SK-N-SH (cell line): ENCODE results near the gene CPEB3.

Source experiments
- YY1 ChIP-seq: IDR thresholded peaks from 2 replicates; pipeline ENCODE4 v1.4.0; 2012; ENCODE audit warnings: low read depth, mild to moderate bottlenecking
- TF ChIP-seq, protein P1 (sequence below): fragments of 200-600 bp; sonication (generic); IDR thresholded peaks from 2 replicates; pipeline ENCODE4 v1.6.1; 2017; ENCODE audit warnings: antibody characterized with exemption, mild to moderate bottlenecking, moderate library complexity

DNA sequence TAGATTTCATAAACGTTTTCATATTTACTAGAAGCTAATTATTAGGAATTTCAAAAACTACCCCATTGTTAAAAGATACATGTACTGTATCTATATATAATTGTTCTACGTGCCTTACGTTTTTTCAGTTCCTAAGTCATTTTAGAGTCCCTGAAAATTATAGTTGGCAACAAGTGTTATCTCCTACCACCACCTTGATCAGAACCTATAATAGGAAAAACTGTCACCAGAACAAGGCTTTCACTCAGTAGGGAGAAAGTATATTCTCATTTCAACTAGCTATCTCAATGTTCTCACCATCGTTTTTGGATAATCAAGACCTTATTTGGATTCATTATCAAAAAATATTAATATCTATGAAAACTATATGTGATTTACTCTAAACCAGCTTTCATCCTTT is 107.7 kb downstream of the CPEB3 start:
- TF ChIP-seq, protein P1, sequence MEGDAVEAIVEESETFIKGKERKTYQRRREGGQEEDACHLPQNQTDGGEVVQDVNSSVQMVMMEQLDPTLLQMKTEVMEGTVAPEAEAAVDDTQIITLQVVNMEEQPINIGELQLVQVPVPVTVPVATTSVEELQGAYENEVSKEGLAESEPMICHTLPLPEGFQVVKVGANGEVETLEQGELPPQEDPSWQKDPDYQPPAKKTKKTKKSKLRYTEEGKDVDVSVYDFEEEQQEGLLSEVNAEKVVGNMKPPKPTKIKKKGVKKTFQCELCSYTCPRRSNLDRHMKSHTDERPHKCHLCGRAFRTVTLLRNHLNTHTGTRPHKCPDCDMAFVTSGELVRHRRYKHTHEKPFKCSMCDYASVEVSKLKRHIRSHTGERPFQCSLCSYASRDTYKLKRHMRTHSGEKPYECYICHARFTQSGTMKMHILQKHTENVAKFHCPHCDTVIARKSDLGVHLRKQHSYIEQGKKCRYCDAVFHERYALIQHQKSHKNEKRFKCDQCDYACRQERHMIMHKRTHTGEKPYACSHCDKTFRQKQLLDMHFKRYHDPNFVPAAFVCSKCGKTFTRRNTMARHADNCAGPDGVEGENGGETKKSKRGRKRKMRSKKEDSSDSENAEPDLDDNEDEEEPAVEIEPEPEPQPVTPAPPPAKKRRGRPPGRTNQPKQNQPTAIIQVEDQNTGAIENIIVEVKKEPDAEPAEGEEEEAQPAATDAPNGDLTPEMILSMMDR, result no peak
- TF ChIP-seq YY1, result no peak
